Astrocyte of the cerebellum (primary cell): ENCODE data around the gene ZNF554.

Source experiments
- DNase-seq: peaks from one replicate; pipeline ENCODE4 v3.0.0-alpha.2; 2011; ENCODE audit warnings: low read depth
- H3K4me3 ChIP-seq: 2 replicates; pipeline ENCODE4 v1.5.1; 2011; ENCODE audit warnings: mild to moderate bottlenecking, low read depth, low read length, moderate library complexity
- in situ Hi-C: cut with HindIII; loops from 2 replicates; pipeline ENCODE4 v1.10.0; 2017; ENCODE audit warnings: low sequenced_read_pairs
- TF ChIP-seq, protein P1 (sequence below): IDR thresholded peaks from 2 replicates; pipeline ENCODE4 v1.5.1; 2012; ENCODE audit warnings: low read length, low read depth, moderate library complexity, mild to moderate bottlenecking; ENCODE audit errors: missing control alignments

Gene ZNF554

DNA sequence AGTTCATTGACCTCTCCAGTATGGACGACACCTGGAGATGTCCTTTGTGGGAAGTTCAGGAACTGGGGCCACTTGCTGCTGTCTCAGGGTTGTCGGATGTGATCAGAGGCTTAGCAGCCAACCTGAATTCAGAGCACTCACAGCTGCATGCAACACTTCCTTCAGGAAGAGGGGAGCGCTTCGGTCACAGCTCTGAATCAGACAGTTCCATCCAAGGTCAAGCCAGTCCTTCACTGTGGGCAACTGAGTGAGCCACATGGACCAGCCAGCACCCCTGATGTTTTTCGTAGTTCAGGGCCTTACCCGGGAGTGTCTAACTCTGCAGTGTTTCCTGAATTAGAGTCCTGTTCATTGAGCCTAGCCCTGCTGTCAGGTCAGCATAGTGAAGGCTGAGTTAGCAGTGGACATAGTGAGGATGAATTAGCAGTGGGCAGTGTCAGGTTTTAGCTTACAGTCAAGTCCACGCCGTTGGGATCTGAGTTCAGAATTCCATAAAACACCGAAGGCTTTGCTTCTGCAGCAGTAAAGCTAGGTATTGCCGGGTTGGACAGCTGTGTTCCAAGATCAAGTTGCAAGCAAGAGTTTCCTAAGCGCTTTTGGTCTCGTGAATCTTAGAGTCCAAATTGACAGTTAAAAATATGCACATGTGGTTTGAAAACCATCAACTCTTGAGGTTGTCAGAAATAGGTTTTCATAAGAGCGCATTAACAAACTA is 26.7 kb downstream of the ZNF554 start:
- DNase-seq = no peak
- no peak overlapping the region for H3K4me3 ChIP-seq
- TF ChIP-seq, protein P1, sequence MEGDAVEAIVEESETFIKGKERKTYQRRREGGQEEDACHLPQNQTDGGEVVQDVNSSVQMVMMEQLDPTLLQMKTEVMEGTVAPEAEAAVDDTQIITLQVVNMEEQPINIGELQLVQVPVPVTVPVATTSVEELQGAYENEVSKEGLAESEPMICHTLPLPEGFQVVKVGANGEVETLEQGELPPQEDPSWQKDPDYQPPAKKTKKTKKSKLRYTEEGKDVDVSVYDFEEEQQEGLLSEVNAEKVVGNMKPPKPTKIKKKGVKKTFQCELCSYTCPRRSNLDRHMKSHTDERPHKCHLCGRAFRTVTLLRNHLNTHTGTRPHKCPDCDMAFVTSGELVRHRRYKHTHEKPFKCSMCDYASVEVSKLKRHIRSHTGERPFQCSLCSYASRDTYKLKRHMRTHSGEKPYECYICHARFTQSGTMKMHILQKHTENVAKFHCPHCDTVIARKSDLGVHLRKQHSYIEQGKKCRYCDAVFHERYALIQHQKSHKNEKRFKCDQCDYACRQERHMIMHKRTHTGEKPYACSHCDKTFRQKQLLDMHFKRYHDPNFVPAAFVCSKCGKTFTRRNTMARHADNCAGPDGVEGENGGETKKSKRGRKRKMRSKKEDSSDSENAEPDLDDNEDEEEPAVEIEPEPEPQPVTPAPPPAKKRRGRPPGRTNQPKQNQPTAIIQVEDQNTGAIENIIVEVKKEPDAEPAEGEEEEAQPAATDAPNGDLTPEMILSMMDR = no peak
- in situ Hi-C loops = no loop called here

- no peak overlapping the region for H3K4me3 ChIP-seq
- DNase-seq = no peak
- TF ChIP-seq, protein P1 = no peak
- in situ Hi-C loops = no loop called here
Observed at GRCh38 chr19:2847507-2847906, 27.8 kb downstream of the ZNF554 start.

DNA sequence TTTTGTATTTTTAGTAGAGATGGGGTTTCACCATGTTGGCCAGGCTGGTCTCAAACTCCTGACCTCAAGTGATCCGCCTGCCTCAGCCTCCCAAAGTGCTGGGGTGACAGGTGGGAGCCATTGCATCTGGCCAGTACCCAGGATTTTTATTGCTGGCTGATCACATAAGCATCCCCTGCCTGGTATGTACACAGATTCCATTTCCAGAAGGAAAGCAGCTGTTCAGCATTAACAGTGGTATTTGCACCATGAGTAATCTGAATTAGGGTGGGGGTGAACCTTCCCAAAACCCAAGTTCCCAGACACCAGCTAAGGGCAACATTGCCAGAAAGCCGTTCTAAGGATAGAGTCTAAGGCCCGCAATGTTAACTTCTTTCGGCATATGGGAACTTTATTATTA is 28.9 kb downstream of the ZNF554 start:
- H3K4me3 ChIP-seq = no peak overlapping the region

GRCh38 chr19:2850256-2850925 is 30.7 kb downstream of the ZNF554 start:
- in situ Hi-C loops = no loop called here
- DNase-seq = no peak
- TF ChIP-seq, protein P1 = no peak
- H3K4me3 ChIP-seq = no peak overlapping the region

More for the DNA sequence above, 28.9 kb downstream of the ZNF554 start:
- TF ChIP-seq, protein P1 = no peak
- in situ Hi-C loops = no loop called here
- no peak for DNase-seq

DNA sequence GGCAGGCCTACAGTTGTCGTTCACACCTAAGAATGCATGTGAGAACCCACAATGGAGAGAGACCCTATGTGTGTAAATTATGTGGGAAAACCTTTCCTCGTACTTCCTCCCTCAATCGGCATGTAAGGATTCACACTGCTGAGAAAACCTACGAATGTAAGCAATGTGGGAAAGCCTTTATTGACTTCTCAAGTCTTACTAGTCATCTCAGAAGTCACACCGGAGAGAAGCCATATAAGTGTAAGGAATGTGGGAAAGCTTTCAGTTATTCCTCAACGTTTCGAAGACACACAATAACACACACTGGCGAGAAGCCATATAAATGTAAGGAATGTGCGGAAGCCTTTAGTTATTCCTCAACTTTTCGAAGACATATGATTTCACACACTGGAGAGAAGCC is 32.9 kb downstream of the ZNF554 start:
- TF ChIP-seq, protein P1 = no peak
- DNase-seq = no peak
- no peak overlapping the region for H3K4me3 ChIP-seq
- in situ Hi-C loops = no loop called here

DNA sequence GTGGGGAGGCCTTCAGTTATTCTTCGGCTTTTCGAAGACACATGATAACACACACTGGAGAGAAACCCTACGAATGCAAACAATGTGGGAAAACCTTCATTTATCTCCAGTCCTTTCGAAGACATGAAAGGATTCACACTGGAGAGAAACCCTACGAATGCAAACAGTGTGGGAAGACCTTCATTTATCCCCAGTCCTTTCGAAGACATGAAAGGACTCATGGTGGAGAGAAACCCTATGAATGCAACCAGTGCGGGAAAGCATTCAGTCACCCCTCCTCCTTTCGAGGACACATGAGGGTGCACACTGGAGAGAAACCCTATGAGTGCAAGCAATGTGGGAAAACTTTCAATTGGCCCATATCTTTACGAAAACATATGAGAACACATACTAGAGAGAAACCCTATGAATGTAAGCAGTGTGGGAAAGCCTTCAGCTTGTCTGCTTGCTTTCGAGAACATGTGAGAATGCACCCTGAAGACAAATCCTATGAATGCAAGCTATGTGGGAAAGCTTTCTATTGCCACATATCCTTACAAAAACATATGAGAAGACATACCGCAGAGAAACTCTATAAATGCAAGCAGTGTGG is 33.4 kb downstream of the ZNF554 start:
- TF ChIP-seq, protein P1 = no peak
- no peak overlapping the region for H3K4me3 ChIP-seq
- no peak for DNase-seq
- in situ Hi-C loops = no loop called here
